GM21390 (cell line): ENCODE results near the gene PPP4R3C.
"Not testable (repeated sequence)": the region's sequence is repeated elsewhere in the genome, so short reads cannot be mapped to it uniquely, and the experiment has no call there.

ENCODE experiments used
- ATAC-seq: cut with Tn5 transposase; IDR thresholded peaks from one replicate; pipeline ENCODE4 v1.9.1; 2021; ENCODE audit not compliant: unreplicated experiment

PPP4R3C gene

DNA sequence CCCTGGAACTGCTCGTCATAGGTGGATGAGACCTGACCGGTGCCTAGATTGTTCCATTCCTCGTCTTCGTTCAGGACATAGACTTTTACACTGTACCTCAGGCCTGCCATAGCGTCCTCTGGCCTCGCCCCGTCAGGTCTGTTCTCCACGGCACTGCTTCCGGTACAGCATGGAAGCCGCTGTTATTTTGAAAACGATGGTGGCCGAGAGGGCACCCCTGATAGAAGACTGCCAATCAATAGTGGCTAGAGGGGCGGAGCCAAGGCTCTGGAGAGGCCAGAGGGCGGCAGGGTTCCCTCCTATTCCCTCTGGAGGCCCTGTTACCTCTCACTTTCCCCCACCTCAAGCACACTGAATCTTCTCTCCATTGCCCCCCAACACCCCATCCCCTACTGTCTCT, at the start of gene PPP4R3C:
PPP4R3C (minus strand) TSS at position 155 of the 400 bp plus-strand sequence; CDS start at position 110, 45 bp downstream.
- ATAC-seq, result no peak

DNA sequence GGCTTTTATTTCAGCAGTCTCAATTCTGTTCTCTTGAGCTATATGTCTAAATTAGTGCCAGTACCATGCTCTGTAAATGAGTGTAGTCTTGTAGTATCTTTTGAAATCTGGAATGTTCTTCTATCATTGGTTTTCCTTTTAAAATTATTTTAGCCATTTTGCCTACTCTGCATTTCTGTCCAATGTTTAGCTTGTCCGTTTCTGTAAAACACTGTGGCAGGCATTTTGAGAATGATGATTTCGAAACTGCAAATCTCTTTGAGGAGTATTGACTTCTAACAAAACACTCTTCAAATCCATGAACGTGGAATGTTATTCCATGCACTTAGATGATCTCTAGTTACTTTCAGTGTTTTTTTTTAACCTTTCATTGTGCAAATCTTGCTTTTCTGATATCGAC, 28.3 kb upstream of the PPP4R3C start:
- ATAC-seq, result no peak

DNA sequence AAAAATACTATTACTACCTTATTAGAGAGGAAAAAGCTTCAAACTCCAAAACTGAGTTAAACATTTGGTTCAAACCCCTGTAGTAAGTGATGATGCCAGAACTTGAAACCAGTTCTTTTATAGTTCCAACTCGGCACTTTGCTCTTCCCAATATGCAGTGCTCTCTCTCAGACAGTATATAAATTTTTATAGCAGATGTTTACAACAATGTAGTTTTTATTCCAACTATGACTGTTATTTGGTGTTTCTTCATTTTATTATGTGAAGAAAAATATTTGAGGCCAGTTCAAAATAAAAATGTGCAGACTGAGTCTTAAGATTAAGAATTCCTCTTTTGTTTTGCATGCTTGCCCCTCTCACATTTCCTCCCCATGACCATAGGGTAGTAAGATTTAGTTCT, 2.9 kb upstream of the PPP4R3C start:
- ATAC-seq, result no peak

DNA sequence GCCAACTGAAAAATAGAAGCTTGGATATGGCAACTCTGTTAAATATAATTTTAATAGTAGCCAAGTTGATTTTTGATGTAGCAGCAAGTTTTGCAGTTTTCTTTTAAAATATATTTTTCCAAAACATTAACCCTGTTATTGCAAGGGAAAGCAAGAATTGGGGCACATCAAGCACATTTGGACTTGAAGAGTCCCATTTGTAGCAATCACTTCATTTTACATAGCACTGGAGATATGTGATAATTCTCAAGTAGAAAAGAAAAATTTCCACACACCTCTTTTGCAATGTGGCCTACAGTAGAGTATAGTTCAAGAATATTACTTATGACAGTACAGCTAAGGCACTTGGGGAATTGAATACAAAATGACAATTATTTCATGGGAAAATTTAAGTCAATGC, 1.9 kb upstream of the PPP4R3C start:
- no peak for ATAC-seq

DNA sequence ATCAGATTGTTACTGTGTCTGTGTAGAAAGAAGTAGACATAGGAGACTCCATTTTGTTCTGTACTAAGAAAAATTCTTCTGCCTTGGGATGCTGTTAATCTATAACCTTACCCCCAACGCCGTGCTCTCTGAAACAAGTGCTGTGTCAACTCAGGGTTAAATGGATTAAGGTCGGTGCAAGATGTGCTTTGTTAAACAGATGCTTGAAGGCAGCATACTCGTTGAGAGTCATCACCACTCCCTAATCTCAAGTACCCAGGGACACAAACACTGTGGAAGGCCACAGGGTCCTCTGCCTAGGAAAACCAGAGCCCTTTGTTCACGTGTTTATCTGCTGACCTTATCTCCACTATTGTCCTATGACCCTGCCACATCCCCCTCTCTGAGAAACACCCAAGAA, 4.0 kb downstream of the PPP4R3C start:
- not testable (repeated sequence) for ATAC-seq

DNA sequence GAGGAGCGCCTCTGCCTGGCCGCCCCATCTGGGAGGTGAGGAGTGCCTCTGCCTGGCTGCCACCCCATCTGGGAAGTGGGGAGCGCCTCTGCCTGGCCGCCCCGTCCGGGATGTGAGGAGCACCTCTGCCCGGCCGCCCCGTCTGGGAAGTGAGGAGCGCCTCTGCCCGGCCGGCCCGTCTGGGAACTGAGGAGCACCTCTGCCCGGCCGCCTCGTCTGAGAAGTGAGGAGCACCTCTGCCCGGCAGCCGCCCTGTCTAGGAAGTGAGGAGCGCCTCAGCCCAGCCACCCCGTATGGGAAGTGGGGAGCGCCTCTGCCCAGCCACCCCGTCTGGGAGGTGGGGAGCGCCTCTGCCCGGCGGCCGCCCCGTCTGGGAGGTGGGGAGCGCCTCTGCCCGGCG, 4.6 kb downstream of the PPP4R3C start:
- not testable (repeated sequence) for ATAC-seq

DNA sequence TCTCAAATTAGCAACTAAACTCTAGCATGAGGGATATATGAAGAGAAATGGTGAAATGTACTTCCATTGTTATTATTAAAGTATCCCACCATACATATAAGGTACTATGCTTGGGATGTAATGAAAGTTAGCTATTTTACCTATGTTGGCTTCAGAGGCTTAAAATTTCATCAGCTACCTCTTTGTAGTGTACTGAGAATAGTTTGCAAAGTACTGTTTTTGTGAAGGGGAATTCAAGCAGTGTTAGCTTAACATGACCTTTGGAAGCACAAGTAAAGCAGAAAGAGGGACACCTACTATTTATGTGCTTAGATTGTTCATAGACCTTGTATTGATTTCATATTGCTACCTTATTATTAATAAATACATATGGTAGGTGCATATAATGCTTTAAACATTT, 11.8 kb downstream of the PPP4R3C start:
- no peak for ATAC-seq

DNA sequence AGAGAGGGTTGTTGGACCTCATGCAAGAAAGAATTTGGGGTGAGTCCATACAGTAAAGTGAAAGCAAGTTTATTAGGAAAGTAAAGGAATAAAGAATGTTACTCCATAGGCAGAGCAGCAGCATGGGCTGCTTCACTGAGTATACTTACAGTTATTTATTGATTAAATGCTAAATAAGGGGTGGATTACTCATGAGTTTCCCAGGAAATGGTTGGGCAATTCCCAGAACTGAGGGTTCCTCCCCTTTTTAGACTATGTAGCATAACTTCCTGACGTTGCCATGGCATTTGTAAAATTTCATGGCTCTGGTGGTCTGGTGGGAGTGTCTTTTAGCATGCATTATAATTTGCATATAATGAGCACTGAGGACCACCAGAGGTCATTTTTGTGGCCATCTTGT, 16.7 kb downstream of the PPP4R3C start:
- ATAC-seq, result no peak

DNA sequence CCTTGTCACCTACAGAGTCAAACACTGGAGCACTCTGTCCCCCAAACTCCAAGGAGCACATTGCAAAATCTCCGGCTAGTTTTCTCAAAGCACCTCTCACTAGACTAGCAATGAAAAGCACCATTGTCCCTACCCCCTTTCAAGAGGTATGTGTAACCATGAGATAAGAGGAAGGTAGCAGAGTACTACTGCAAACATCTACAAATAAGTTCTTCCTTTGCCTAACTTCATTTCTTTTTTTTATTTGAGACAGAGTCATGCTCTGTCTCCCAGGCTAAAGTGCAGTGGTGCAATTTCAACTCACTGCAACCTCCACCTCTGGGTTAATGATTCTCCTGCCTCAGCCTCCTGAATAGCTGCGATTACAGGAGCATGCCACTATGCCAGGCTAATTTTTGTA, 17.7 kb downstream of the PPP4R3C start:
- ATAC-seq, result no peak

DNA sequence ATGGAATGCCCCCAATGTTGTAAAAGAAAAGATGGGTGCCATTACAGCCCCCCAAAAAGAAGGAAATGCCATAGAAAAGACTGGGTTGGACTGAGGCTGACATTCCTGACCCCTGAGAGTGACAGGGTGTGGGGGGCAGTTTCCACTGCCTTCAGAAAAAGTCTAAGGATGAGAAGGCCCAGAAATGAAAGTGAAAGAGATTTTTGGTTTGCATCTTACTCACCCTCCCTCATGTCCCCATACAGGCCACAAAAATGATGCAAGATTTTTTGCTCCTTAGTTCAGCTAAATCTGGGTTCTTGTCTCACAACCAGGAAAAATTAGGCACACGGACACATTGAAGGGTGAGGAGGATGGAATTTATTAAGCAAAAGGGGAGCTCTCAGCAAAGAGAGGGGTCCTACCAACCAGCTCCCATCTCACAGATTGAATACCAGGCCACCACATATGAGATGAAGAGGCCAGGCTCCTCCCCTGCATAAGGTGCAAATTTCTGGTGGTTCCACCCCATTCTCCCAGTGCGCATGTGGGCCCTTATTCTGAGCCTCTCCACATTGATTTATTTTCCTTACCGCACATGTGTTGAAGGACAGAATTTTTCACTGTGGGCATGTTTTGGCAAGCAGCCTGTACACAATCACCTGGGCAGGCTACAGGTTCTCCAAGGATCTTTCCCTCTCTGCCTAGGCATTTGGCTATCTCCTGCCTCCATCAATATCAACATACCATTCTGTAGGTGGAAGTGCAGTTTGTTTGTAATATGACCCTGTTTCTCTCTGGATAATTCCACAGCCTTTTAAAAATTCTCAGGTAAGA, 18.8 kb downstream of the PPP4R3C start:
- no peak for ATAC-seq

DNA sequence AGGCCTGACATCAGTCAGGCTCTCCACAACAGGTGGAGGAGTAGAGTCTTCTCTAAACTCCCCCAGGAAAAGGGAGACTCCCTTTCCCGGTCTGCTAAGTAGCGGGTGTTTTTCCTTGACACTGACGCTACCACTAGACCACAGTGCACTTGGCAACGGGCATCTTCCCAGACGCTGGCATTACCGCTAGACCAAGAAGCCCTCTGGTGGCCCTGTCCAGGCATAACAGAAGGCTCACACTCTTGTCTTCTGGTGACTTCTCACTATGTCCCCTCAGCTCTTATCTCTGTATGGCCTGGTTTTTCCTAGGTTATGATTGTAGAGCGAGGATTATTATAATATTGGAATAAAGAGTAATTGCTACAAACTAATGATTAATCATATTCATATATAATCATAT, 20.7 kb downstream of the PPP4R3C start:
- not testable (repeated sequence) for ATAC-seq

DNA sequence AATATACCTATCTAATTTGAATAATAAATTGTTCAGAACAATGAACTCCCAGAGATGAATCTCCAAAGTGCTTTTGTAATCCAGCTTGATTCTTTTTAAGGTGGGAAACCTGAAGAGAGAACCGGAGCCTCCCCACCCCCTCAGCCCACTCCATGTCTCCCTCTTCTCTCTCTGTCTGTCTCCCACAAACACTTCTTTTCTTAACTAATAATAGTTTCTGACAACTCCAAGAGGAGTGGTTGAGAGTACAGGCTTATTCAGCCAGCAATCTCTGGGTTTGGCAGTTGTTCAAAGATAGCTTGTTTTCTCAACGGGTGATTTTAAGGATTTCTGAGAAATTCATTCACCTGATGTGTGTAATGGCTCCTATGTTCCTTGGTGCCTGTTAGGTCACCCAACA, 23.4 kb downstream of the PPP4R3C start:
- ATAC-seq, result no peak

DNA sequence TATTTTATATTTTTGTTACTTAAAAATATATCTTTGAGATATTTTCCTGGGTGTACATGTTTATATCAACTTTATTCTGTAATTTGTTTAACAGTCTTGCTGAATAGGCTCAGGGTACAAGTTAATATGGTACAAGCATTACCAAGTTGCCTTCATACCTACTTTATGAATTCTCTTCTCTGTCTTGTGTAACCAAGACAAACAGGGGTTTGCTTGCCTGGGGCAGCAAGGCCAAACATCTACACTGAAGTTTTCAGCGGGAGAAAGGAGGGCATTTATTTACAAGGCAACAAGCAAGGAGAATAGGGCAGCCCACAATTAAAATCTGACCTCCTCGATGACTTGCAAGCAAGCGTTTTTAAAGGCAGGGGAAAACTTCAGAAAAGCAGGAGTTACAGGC, 24.2 kb downstream of the PPP4R3C start:
- no peak for ATAC-seq

DNA sequence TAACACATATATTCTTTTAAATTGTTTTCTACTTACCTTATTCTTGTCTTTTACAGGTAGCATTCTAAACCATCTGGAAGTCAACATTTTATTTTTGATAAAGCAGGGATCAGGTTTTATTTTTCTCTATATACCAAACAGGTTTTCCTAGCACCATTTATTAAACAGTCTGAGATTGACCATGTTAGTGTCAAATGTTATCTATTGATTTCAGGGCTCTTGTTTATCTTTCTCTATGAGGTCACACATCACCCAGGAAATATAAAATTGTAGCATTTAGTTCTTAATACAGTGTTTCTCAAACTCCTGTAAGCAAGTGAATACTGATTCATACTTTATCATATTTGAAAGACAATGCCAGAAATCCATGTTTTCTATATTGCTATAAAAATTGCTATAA, 28.1 kb downstream of the PPP4R3C start:
- ATAC-seq, result no peak
